T-helper 17 cell (primary cell): ENCODE results near the gene NSUN4. TPM values are rescaled to one million over a fixed set of nuclear protein-coding genes. Genes with fewer than 3 reads are reported as not detected.

Source experiments
- ATAC-seq: fragments of 150-1000 bp; cut with Tn5 transposase; 2 replicates; pipeline ENCODE4 v1.10.0; 2021; ENCODE audit warnings: mild to moderate bottlenecking, moderate library complexity
- DNase-seq, 3 donors: peaks; one replicate each; pipeline versions ENCODE4 v3.0.0 to v3.0.0-alpha.2; 2020 to 2021
- H3K9me3 ChIP-seq: one replicate; pipeline ENCODE4 v1.7.0; 2013; ENCODE audit warnings: low read length, mild to moderate bottlenecking; ENCODE audit not compliant: control insufficient read depth, poor library complexity, severe bottlenecking
- H3K27ac Mint-ChIP-seq: one replicate; pipeline ENCODE4 v1.8.0; 2022; ENCODE audit warnings: mild to moderate bottlenecking, moderate library complexity, mixed read lengths
- H3K27me3 Mint-ChIP-seq: one replicate; pipeline ENCODE4 v1.8.0; 2022; ENCODE audit warnings: mixed read lengths
- H3K36me3 Mint-ChIP-seq: one replicate; pipeline ENCODE4 v1.8.0; 2022; ENCODE audit warnings: low read depth, mixed read lengths
- H3K4me1 Mint-ChIP-seq: one replicate; pipeline ENCODE4 v1.8.0; 2022; ENCODE audit warnings: mild to moderate bottlenecking, mixed read lengths
- H3K4me3 Mint-ChIP-seq: one replicate; pipeline ENCODE4 v1.8.0; 2022; ENCODE audit warnings: mild to moderate bottlenecking, moderate library complexity, mixed read lengths
- total RNA-seq, 4 donors: library from RNA in 2 of 4; stranded (reverse) in 2 of 4; gene quantifications; one replicate each; pipeline ENCODE4 v1.2.3 and lab custom pipeline; 2022 to 2026

Gene NSUN4
- total RNA-seq (10 to 100 TPM; 30.5 to 40.0 TPM), total RNA-seq (lab: John Stamatoyannopoulos, UW) (22.5 to 37.2 reads per million in 2 donors)

DNA sequence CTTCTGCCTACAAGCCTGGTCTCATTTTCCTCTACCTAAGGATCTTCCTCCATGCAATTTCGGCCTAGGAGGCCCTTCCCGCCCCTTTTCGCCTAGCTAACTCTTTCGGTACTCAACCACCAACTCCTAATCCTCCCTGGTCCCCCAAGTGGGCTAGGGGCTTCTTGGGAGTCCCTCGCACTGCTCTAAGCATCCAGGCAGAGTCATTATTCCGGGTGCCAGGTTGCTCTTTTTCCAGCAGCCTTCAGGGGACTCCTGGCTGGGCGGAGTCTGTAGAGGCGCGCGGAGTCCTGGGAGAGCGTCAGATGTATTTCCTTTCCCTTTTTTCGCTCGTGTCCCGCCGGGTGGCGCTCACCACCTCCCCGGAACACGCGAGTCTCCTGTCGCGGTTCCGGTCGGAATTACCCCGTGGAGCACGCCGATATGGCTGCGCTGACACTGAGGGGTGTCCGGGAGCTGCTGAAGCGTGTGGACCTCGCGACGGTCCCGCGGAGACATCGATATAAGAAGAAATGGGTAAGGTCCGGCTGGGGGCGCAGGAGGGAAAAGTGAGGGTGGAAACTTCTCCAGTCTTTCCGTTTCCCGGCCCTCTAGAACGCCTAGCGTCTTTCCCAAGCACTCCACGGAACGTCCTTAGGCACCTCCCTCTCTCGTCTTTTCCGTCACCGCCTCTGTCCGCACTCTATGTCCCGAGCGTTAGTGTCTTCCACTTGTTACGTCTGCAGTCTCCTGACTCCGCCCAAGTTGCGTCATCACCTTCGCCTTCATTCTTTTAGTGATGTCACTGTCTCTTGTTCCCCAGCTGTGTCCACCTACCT lies at the start of gene NSUN4:
Gene NSUN4 (plus strand): TSS at position 404 of the 818 bp plus-strand sequence. CDS start 20 bp downstream, at position 424.
- H3K9me3 ChIP-seq = no peaks in the 10 kb centered on the region
- DNase-seq = peak; percentile 78 to 85 (median 80)
- H3K27ac Mint-ChIP-seq = peak within 1 kb of the TSS; percentile 99
- H3K27me3 Mint-ChIP-seq = no peaks in the 10 kb centered on the region
- ATAC-seq = peak; percentile 91
- H3K36me3 Mint-ChIP-seq = peaks cover 9% of the 10 kb centered on the region
- H3K4me3 Mint-ChIP-seq = peak within 1 kb of the TSS; percentile 98
- peaks cover 37% of the 10 kb centered on the region for H3K4me1 Mint-ChIP-seq

- Mint-ChIP-seq H3K36me3 (peaks cover 5% of the 10 kb centered on the region), H3K4me3 (no peak overlapping the region), H3K27me3 (no peaks in the 10 kb centered on the region), H3K27ac (no peak overlapping the region), H3K4me1 (peaks cover 10% of the 10 kb centered on the region)
- no peak for ATAC-seq
- DNase-seq = no peak
- no peaks in the 10 kb centered on the region for H3K9me3 ChIP-seq
Measured at GRCh38 chr1:46295306-46295705, 45.3 kb upstream of the NSUN4 start.

- H3K4me1 Mint-ChIP-seq = peaks cover 27% of the 10 kb centered on the region
- no peak for DNase-seq
- H3K27me3 Mint-ChIP-seq = no peaks in the 10 kb centered on the region
- no peaks in the 10 kb centered on the region for H3K9me3 ChIP-seq
- no peak overlapping the region for H3K4me3 Mint-ChIP-seq
- ATAC-seq = no peak
- H3K36me3 Mint-ChIP-seq = peaks cover 8% of the 10 kb centered on the region
- H3K27ac Mint-ChIP-seq = peak overlapping the region; percentile 88
Measured at GRCh38 chr1:46298387-46298786, 42.2 kb upstream of the NSUN4 start.

- no peaks in the 10 kb centered on the region for H3K9me3 ChIP-seq
- ATAC-seq (no peak), DNase-seq (no peak)
- peaks cover 31% of the 10 kb centered on the region for H3K4me1 Mint-ChIP-seq
- peak overlapping the region; percentile 96 for H3K27ac Mint-ChIP-seq
- peak overlapping the region; percentile 98 for H3K4me3 Mint-ChIP-seq
- H3K27me3 Mint-ChIP-seq = no peaks in the 10 kb centered on the region
- H3K36me3 Mint-ChIP-seq = peaks cover 8% of the 10 kb centered on the region
Measured at GRCh38 chr1:46300673-46301405, 39.8 kb upstream of the NSUN4 start.

GRCh38 chr1:46301406-46301807 lies 39.2 kb upstream of the NSUN4 start:
- H3K27ac Mint-ChIP-seq = peak overlapping the region; percentile 96
- no peaks in the 10 kb centered on the region for H3K27me3 Mint-ChIP-seq
- H3K36me3 Mint-ChIP-seq = peaks cover 8% of the 10 kb centered on the region
- DNase-seq (no peak), ATAC-seq (no peak)
- H3K9me3 ChIP-seq = no peaks in the 10 kb centered on the region
- H3K4me3 Mint-ChIP-seq = peak overlapping the region; percentile 98
- peaks cover 31% of the 10 kb centered on the region for H3K4me1 Mint-ChIP-seq

DNA sequence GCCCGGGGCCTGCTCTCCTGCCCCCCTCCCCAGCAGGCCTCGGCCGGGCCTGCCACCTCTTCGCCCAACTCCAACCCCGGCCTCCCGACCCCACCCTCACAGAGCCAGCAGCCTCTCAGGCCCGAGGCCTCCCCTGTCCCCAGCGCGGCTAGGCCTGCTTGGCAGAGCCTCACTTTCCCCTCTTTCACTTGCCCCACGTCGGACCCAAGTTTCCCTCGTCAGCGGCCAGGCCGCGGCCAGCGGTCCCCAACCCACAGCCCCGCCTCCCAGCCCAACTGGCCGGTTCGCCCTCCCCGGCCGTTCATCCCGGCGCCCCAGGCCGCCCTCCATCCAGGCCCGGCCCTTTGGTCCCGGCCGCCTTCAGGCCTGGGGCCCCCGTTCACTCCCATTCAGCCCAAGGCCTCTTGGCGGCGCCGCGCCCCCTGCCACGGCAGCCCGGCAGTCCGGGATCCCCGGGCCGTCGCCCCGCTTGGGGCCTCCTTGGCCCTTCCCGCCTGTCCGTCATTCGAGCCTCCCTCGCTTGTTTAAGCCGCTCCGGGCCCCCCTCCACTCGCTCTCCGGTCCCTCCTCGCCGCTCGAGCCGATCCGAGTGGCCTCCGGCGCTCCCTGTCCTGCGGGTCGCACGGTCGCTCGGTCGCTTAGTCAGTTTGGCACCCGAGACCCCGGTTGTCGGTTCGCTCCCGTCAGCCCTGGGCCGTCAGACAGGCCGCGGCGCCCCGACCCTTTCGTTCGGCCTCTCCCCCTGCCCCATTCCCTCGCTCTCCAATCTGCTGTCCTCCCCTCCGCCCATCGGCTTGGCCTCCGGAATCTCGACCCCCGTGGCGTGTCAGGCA lies 38.6 kb upstream of the NSUN4 start:
- no peaks in the 10 kb centered on the region for H3K27me3 Mint-ChIP-seq
- DNase-seq = peak; percentile 29 to 39 (median 36)
- peaks cover 32% of the 10 kb centered on the region for H3K4me1 Mint-ChIP-seq
- H3K4me3 Mint-ChIP-seq = peak overlapping the region; percentile 98
- H3K27ac Mint-ChIP-seq = peak overlapping the region; percentile 96
- peaks cover 7% of the 10 kb centered on the region for H3K36me3 Mint-ChIP-seq
- peak; percentile 16 for ATAC-seq
- no peaks in the 10 kb centered on the region for H3K9me3 ChIP-seq

GRCh38 chr1:46302641-46303037 lies 38.0 kb upstream of the NSUN4 start:
- ATAC-seq (peak; percentile 14), DNase-seq (peak in 2 of 3 donors; percentile 11 to 20)
- H3K27ac Mint-ChIP-seq = peak overlapping the region; percentile 96
- H3K27me3 Mint-ChIP-seq = no peaks in the 10 kb centered on the region
- H3K4me1 Mint-ChIP-seq = peaks cover 37% of the 10 kb centered on the region
- H3K9me3 ChIP-seq = no peaks in the 10 kb centered on the region
- peak overlapping the region; percentile 98 for H3K4me3 Mint-ChIP-seq
- peaks cover 3% of the 10 kb centered on the region for H3K36me3 Mint-ChIP-seq

DNA sequence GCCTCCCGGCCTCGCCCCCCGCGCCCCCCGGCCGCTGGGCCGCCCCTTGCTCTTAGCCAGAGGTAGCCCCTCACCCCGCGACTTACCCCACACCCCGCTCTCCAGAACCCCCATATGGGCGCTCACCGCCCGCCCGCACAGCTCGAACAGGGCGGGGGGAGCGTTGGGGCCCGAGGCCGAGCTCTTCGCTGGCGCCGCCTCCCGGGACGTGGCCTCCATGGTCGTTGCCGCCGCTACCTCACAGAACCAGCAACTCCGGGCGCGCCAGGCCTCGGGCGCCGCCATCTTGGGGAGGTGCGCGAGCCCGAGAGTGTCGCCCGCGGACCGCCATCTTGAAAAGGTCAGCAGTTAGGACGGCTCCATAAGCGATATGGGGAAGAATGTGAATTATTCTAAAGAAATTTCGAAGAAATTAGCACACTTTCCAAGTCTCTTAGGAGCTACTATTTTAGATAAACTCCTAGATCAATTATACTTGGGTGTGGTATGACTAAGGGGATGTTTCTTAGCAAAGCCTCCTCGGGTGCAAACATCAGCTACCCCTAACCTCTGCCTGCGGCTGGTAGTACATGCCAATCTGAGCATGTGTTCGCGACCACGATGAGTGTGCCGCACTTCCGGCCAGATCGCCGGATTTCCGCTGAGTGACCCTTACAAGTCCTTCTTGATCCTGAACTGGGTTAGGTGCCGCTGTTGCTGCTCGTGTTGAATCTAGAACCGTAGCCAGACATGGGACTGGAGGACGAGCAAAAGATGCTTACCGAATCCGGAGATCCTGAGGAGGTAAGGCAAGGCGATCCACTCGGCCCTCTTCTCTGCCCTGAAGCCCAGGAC lies 37.4 kb upstream of the NSUN4 start, which contains the start of the genes LRRC41 and UQCRH:
Gene LRRC41 (minus strand): TSS at position 579 of the 834 bp plus-strand sequence. CDS start 294 bp downstream, at position 285.
Gene UQCRH (plus strand): TSS at position 661 of the 834 bp plus-strand sequence. CDS start 69 bp downstream, at position 730.
- peak; percentile 87 to 92 (median 88) for DNase-seq
- H3K9me3 ChIP-seq = no peaks in the 10 kb centered on the region
- peak within 1 kb of the TSS; percentile 96 for H3K27ac Mint-ChIP-seq
- peaks cover 3% of the 10 kb centered on the region for H3K36me3 Mint-ChIP-seq
- peak; percentile 92 for ATAC-seq
- peak within 1 kb of the TSS; percentile 98 for H3K4me3 Mint-ChIP-seq
- H3K27me3 Mint-ChIP-seq = no peaks in the 10 kb centered on the region
- peaks cover 39% of the 10 kb centered on the region for H3K4me1 Mint-ChIP-seq

GRCh38 chr1:46303872-46304326 lies 36.7 kb upstream of the NSUN4 start:
- Mint-ChIP-seq H3K27ac (peak overlapping the region; percentile 96), H3K4me1 (peaks cover 36% of the 10 kb centered on the region), H3K36me3 (peaks cover 3% of the 10 kb centered on the region), H3K27me3 (no peaks in the 10 kb centered on the region), H3K4me3 (peak overlapping the region; percentile 98)
- DNase-seq (no peak), ATAC-seq (no peak)
- H3K9me3 ChIP-seq = no peaks in the 10 kb centered on the region

GRCh38 chr1:46306159-46306530 lies 34.5 kb upstream of the NSUN4 start:
- Mint-ChIP-seq H3K4me3 (no peak overlapping the region), H3K27ac (no peak overlapping the region), H3K4me1 (peaks cover 26% of the 10 kb centered on the region), H3K36me3 (peaks cover 6% of the 10 kb centered on the region), H3K27me3 (no peaks in the 10 kb centered on the region)
- DNase-seq (no peak), ATAC-seq (no peak)
- no peaks in the 10 kb centered on the region for H3K9me3 ChIP-seq

DNA sequence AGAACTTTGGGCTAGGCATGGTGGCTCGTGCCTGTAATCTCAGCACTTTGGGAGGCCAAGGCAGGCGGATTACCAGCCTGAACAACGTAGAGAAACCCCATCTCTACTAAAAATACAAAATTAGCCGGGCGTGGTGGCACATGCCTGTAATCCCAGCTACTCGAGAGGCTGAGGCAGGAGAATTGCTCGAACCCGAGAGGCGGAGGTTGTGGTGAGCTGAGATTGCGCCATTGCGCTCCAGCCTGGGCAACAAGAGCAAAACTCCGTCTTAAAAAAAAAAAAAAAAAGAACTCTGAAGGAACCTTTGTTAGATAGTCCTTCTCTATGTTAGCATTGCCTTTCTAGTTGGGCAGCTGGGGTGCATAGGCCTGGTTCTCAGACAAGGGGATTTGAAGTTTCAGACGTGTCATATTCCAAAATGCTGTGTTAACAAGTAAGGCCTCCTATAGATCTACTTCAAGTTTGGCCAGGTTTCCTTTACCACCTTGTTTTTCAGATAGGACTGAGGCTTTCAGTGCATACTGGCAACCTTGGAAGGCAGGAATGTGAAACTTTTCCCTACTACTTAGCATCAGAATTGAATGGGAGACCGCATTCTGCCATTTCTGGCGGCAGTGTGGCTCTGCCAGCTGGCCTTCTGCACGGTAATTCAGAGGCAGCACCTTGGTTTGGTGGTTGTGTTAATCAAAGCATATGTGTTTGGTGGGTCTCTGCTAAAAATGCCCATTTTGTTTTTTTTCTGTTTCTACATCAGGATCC lies 31.0 kb upstream of the NSUN4 start:
- DNase-seq (no peak), ATAC-seq (no peak)
- Mint-ChIP-seq H3K4me3 (no peak overlapping the region), H3K4me1 (peaks cover 14% of the 10 kb centered on the region), H3K27me3 (no peaks in the 10 kb centered on the region), H3K27ac (no peak overlapping the region), H3K36me3 (peaks cover 3% of the 10 kb centered on the region)
- no peaks in the 10 kb centered on the region for H3K9me3 ChIP-seq
